ENCODE results near the gene MAGEB17.

GRCh38 chrX:16210061-16210460 is 42.8 kb downstream of the MAGEB17 start:
- TF ChIP-seq CTCF (IDR thresholded peaks at IDR 0.05) (no peak), POLR2AphosphoS5 (IDR thresholded peaks at IDR 0.05) (no peak), POLR2A (IDR thresholded peaks at IDR 0.05) (no peak)

Measured in sigmoid colon (tissue), 4 donors.